GM21367 (cell line): ENCODE measurements around the gene IFT172.
A peak's percentile ranks its signal among the peaks of the same experiment; 100 is the strongest.

Experiments
- ATAC-seq: cut with Tn5 transposase; IDR thresholded peaks from one replicate; pipeline ENCODE4 v1.9.1; 2021; ENCODE audit not compliant: unreplicated experiment

The IFT172 gene

DNA sequence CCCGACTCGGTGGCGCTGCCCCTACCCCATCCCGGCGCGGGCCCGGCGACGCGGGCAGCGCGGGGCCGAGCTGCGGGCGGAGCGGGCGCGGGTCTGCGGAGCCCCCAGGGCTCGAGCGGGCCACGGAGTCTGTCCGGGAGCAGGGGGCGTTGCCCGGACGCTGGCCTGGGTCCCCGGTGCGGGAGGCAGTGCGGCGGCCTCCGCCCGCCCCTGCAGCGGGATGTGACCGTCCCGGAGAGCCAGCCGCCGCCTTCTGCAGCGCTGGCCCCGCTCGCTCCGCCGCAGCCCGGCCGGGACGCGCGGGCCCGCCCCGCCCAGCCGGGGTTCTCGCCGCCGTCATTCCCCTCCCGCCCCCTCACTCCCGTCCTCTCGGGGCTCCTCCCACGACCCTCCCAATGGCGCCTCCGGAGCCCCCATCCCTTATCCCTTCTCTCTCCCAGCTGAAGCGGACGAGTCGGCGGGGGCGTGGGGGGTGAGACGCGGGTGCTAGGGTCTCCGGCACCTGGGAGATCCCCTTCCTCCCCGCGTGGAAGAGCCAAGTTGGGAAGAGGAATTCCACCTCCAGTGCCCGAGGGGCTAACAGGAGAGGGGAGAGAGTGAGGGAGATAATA is 5.5 kb upstream of the IFT172 start, which contains the start of gene FNDC4:
Gene FNDC4 (minus strand): TSS at position 257 of the 611 bp plus-strand sequence. CDS start 521 bp downstream, outside the sequence.
- no peak for ATAC-seq

DNA sequence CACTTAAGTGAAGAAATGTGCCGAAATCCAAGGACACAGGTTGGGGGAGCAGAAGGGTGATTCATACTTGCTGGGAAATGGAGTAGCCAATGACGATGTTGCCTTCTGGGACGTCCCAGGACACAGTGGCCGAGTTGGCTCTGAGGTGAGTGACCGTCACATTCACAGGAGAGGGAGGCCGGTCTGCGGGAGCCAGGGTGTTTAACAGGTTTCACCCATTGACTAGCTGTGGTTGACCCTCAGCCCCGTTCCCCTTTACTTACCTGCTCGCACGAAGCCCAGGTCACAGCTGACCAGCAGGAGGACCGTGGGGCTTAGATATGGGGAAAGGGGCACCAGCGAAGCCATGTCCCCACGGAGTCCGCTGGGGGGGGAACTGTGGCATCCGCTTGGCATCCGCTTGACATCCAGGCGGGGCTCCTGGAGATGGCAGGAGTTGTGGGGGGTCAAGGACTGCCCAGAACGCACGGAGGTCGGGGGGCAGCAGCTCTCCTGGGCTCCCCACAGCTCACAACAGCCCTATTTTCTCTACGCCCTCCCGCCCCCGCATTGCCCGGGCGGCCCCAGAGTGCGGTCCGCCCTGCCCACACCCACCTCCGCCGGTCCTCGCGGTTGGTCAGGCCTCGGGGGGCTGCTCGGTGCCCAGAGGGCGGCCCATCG is 4.9 kb upstream of the IFT172 start:
- ATAC-seq, result no peak

DNA sequence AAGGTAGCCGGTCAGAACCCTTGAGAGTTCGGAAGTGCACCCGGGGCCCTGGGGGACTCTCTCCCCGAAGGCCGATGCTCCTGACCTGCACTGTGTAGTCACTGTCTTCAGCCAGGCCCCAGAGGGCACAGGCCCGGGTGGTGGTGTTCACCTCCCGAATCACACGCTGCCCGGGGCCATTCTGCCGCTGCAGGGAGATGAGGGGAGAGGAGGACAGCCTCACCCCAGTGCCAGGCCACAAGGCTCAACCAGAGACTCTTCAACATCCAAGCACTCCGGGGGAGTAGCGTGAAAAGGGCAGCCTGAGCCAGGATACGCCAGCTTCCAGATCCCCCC is 4.4 kb upstream of the IFT172 start:
- no peak for ATAC-seq

DNA sequence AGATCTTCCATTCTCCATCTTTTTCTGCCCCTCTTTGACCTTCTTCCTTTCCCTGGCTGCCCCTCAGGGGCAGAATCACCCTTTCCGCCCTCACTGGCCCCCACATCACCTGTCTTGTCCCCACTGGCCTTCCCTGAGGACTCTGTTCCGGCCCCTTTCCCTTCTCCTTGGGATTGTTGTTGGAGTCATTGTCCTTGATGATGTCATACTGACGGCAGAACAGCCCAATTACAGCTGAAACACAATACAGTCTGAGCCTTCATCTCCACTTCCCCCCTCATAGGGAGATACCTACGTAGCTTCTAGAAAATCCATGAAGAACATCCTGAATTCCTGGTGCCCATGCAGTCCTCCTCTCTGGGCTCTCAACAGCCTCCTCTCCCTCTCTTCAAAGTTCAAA is 3.0 kb upstream of the IFT172 start:
- no peak for ATAC-seq

DNA sequence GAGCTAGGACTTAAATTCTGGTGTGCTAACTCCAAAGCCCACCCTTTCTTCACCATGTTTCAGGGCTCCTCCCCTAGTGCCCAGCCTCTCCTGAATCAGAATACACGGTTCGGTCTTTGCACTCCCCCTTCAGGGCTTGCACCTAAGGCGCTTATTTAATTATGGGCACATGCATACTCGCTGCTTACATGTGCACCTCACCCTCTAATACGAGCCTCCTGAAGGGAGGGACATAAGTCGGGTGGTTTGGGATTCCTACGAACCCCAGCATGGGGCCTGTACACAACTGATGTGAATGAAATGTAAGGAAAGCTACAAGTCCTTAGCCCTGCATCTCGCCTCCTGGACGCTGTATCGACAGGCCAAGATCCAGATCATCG is 435 bp downstream of the IFT172 start:
- ATAC-seq, result peak; percentile 5

DNA sequence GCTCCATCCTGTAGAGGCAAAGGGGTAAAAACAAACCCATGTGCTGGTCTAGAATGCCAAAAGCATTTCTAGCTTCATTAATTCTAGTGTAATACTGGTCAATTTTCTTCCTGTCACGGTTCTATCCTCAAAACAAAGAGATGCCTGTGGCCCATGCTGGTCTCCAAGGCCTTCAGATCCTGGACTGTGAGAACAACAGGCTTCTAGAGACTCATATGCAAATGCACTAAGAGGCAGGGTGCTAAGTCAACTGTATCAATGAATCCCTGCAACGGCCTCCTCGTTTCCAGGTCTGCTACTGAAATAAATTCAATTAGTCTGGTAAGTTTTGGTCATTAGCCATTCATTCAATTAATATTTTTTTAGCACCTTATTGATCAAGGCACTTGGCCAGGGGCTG is 4.0 kb downstream of the IFT172 start:
- no peak for ATAC-seq

DNA sequence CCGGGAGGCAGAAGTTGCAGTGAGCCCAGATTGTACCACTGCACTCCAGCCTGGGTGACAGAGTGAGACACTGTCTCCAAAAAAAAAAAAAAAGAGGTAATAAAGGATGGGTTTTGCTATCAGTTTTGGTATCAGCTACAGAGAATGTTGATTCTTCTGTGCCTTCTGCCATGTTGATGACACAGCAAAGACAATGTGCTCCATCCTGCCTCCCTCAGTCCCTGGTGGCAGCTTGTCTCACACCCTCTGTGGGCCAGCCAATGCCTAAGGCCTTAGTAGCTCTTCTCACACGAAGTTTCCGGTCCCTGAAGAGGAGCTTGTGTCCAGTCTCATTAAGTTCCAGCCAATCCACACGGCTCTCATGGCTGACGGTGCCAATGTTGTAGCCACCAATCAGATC is 17.6 kb downstream of the IFT172 start:
- ATAC-seq, result no peak

DNA sequence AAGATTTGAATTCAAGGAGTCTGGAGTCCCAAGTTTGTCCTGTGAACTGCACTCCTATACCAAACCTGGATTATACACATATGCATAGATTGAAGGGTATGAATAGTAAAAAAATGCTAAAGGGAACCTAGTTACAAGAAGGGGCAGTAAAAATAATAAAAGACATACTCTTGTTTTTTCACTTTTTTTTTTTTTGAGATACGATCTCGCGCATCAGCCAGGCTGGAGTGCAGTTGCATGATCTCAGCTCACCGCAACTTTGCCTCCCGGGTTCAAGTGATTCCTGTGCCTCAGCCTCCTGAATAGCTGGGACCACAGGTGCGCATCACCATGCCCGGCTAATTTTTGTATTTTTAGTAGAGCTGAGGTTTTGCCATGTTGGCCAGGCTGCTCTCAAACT is 25.1 kb downstream of the IFT172 start:
- ATAC-seq, result no peak

DNA sequence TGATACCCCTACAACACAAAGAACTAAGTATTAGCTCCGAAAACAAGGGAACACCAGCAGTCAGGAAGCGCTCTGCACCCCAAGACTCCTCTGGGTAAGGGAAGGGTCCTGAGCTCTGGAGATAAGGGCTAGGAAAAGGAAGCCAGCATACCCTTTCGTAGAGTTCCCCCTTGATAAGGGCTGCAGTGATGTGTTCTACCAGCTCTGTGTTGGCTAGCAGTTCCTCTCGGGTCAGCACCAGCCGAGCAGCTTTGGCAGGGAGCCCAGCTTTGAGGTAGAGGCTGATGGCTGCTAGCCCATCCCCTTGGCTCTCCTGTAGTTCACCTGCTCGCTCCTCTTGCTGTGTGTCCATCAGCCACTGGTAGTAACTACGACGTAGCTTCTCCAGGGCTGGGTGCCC is 28.4 kb downstream of the IFT172 start:
- no peak for ATAC-seq

DNA sequence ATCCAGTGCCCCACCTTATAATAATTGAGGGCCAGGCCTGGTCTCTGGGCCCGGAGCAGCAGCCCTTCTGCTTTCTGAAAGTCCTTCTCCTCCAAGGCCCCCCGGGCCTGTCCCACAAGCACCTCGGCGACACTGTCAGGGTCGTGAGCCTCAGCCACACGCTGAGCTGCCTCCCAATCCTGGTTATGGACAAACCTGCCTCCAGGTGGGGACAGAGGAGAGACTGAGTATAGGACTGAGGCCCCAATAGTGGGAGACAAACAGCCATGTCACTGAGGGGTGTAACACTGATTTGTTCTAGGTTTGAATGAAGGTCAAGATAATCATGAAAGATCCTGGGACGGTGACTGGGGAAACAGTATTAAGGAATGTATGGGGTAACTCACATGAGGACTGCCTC is 35.6 kb downstream of the IFT172 start:
- ATAC-seq, result no peak

DNA sequence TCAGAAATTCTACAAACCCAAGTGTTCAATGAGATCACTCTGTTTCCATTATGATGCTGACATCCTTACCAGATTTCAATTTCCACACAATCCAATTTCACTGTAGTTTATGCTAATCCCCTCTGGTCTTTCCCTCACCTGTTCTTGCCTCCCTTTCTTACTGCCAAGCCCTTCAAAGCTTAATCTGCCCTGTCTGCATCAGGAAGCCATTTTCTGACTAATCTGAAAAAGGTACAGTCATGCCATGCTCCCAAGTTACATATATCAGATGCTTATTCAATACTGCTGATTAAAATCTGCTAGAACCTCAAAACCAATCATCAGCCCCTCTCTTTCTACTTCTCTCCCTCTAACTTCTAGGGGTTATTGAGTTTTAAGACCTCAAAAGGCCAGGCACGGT is 38.4 kb downstream of the IFT172 start:
- ATAC-seq, result no peak

DNA sequence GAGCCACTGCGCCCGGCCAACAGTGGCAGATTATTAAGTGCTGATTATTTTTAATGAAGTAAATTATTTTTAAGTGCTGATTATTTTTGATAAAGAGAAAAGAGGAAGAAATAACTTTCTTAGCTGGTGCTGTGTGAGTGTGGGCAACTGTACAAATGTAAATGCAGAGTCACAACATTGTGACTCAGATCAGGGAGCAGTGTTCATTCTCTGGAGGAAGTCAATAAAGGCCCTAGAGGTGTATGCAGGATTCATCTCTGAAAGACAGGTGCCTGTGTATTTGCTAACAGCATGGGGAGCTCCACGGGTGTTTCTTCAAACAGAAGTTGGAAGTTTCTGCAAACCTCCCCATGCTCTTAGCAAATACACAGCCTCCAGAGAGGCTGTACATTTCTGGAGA is 41.2 kb downstream of the IFT172 start:
- ATAC-seq, result no peak

DNA sequence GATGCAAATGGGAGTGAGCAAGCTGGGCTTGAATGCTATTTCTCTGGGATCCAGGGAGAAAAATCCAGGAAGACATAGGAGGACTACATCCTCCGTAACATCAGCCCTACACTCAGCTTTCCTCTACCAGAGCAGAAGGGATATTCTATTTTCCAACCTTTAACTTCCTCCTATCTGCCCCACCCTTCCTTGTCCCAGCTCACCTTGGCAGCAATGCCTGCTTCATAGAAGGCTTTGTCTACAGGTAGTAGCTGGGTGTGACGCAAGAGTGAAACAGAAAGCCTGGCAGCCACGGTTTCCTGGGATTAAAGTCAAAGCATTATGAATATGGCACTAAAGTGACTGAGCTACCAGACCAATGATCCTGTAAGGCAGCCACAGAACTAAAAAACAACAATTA is 43.5 kb downstream of the IFT172 start:
- no peak for ATAC-seq

DNA sequence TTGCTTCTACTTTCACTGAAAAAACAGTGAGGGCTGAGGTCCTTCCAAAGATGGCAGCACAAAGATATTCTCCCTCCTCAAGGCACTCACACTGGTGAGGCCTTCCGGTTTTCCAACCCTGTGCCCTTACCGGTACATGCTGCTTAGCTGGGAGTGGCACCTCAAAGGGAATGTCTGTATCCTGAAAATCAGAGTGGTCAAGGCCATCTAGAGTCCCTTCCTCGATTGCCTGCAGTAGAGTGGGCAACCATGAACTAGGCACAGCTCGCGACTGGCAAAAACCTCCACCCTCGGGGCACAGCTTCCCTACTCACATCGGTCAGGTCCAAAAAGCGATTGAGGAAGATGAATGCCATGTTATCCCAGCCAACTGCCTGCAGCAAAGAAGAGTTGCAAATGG is 43.9 kb downstream of the IFT172 start:
- ATAC-seq, result no peak

DNA sequence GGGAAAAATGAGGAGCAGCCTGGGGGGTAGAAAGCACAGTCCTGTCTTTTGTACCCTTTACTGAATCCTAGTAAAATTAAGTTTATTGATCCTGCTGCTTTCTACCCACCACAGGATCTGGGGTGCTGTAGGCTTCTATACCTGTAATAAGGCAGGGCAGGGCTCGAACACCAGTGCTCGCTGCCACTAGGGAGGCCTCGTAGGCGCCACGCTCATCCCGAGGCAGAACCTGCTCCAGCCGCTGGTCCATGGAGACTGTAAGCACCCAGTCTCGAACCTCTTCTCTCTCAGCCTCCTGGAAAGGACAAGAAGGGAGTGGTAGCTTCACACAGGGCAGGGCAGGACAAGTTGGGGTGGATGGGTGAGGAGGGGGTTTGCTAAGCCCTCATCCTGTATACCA is 44.4 kb downstream of the IFT172 start:
- ATAC-seq, result no peak

DNA sequence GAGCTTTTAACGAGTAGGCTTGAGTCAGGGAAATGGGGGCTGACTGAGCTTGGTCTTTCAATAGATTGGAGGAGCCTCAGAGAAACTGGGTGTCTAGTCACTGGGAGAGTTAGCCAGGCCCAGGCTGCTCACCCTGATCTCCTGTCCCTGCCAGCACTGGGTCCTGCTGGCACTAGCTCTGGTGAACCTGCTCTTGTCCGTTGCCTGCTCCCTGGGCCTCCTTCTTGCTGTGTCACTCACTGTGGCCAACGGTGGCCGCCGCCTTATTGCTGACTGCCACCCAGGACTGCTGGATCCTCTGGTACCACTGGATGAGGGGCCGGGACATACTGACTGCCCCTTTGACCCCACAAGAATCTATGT is 46.6 kb downstream of the IFT172 start:
- no peak for ATAC-seq

DNA sequence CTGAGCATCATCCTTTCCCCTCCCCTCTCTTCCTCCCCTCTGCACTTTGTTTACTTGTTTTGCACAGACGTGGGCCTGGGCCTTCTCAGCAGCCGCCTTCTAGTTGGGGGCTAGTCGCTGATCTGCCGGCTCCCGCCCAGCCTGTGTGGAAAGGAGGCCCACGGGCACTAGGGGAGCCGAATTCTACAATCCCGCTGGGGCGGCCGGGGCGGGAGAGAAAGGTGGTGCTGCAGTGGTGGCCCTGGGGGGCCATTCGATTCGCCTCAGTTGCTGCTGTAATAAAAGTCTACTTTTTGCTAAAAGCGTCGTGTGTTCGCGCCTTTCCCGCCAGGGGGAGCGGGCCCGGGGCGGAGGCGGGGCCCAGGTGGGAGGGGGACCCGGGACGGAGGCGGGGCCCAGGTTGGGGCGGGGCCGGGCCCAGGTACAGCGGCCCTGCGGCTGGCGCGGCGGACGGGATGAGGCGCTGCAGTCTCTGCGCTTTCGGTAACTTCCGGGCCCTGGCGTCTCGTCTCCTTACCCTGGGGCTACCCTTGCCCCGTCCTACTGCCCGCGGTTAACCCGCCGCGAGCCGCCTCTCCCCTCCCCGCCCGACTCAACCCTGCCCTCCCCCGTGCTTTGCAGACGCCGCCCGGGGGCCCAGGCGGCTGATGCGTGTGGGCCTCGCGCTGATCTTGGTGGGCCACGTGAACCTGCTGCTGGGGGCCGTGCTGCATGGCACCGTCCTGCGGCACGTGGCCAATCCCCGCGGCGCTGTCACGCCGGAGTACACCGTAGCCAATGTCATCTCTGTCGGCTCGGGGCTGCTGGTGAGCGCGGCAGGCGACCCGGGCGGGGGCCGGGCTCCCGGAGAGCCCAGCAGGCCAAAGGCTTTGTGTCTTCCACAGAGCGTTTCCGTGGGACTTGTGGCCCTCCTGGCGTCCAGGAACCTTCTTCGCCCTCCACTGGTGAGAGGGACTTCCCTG is 47.3 kb downstream of the IFT172 start, which contains the start of gene KRTCAP3:
Gene KRTCAP3 (plus strand): TSS at position 424 of the 962 bp plus-strand sequence. CDS start 32 bp downstream, at position 456.
- no peak for ATAC-seq

DNA sequence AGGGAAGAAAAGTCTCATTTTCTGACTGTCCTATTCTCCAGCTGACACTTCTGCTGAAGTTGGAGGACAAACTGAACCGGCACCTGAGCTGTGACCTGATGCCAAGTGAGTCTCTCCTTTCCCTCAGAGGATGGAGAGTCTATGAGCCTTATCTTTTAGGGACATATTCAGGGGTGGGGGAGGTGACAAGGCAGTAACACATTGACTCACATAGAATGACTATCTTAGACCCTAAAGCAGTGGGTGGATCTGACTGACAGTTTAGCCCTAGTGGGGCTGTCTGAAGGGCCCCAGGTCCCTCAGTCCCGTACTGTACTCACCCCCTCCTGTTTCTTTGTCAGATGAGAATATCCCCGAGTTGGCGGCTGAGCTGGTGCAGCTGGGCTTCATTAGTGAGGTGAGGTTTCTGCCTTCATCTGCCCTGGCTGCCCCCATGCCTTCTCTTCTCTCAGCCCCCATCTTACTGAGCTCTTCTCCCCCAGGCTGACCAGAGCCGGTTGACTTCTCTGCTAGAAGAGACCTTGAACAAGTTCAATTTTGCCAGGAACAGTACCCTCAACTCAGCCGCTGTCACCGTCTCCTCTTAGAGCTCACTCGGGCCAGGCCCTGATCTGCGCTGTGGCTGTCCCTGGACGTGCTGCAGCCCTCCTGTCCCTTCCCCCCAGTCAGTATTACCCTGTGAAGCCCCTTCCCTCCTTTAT is 48.2 kb downstream of the IFT172 start:
- ATAC-seq, result no peak

DNA sequence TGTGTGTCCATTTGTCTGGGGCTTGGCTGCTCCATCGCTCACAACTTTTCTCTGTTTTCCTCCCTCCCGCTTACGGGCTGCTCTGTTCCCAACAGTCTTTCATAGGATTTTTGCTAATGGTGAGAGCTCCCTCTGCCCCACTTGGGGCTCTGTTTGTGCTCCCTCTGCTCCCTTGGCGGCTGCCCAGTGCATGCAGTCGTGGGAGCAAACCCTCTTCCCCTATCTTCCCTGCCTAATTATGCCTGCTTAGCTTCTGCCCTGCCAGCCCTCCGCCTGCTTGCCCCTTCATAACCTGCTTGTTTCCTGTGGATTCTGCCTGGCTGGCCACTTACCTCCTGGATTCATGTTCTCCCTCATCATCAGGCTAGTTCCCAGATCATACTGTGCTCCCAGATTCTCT is 53.9 kb downstream of the IFT172 start:
- no peak for ATAC-seq

DNA sequence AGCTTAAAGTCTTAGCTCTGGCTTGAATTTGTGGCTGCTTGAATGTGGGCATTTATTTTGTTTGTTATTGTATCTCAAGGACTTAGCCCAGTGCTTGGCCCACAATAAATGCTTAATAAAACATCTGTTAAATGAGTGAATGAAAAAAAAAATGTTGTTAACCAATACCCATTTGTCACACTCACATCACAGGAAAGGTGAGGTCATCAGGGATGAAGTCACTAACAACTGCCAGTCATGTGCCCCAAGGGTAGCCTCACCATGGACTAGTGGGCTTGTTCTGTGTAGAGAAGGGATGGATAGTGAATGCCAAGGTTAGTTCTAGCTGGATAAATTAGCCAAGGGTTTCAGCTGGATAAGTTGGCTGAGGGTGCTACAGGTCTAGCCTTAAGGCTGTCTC is 58.1 kb downstream of the IFT172 start:
- no peak for ATAC-seq

DNA sequence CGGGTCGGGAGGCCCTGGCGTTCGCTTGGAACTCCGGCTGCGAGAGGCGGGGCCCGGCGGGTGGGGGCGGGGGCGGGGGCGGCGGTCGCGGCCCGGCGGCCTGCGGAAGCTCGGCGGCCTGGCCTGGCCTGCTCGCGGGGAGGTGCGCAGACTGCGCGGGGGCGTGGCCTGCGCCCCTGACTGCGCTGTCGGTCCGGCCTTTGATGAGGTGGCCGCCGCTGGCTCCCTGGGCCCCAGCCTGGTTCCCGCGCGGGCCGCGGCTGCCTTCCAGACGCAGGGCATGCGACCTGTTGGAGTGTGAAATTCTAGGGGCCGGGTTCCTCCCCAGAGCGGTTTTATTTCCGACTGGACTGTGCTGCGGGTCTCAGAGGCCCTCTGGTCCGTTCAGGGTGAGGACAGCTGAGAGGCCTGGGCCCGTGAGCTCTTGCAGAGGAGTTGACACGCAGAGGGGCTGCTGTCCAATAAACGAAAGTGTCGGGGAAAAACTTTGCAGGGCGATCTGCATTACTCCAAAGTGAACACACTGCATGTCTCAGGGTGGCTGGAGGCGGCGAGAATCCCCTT is 60.5 kb downstream of the IFT172 start:
- ATAC-seq, result peak; percentile 63
